EL (cell line): ENCODE results near the gene PCNX3.
A peak's percentile ranks its signal among the peaks of the same experiment; 100 is the strongest.

Source experiments
- DNase-seq: peaks from one replicate; pipeline ENCODE4 v3.0.0-alpha.2; 2016

The PCNX3 gene

GRCh38 chr11:65580756-65581155 is 34.8 kb upstream of the PCNX3 start:
- no peak for DNase-seq

DNA sequence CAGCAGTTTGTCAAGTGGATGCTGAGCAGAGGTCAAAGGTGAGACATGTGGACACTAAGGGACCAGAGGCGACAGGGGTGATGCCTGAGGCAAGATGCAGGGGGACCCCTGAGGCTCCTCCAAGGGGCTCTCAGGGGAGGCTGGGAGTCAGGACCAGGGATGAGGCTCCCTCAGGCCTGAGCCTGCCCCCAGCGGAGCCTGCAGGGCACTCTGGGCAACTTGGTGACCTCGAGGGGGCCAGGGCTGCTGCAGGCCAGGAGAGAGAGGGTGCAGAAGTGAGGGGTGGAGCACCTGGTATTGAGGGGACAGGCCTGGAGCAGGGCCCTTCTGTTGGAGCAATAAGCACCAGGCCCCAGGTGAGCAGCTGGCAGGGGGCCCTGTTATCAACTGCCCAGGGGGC is 33.6 kb upstream of the PCNX3 start:
- no peak for DNase-seq

GRCh38 chr11:65583589-65583988 is 32.0 kb upstream of the PCNX3 start:
- no peak for DNase-seq

- DNase-seq = no peak
These were observed 31.5 kb upstream of the PCNX3 start for GRCh38 chr11:65584106-65584505.

DNA sequence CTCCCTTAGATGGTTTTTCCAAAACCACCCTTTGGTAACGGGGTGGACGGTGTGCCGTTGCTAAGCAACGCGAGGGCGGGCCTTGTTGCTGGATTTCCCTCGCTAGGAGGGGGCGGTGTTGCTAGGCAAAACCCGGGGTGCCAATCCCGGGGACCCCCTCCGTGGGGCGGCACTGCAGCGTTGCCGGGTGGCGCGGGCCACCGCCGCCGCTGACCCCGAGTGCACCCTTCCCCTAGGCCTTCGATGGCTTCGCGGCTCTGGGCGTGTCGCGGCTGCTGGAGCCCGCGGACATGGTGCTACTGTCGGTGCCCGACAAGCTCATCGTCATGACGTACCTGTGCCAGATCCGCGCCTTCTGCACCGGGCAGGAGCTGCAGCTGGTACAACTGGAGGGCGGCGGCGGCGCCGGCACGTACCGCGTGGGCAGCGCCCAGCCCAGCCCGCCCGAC is 30.8 kb upstream of the PCNX3 start:
- DNase-seq = no peak

DNA sequence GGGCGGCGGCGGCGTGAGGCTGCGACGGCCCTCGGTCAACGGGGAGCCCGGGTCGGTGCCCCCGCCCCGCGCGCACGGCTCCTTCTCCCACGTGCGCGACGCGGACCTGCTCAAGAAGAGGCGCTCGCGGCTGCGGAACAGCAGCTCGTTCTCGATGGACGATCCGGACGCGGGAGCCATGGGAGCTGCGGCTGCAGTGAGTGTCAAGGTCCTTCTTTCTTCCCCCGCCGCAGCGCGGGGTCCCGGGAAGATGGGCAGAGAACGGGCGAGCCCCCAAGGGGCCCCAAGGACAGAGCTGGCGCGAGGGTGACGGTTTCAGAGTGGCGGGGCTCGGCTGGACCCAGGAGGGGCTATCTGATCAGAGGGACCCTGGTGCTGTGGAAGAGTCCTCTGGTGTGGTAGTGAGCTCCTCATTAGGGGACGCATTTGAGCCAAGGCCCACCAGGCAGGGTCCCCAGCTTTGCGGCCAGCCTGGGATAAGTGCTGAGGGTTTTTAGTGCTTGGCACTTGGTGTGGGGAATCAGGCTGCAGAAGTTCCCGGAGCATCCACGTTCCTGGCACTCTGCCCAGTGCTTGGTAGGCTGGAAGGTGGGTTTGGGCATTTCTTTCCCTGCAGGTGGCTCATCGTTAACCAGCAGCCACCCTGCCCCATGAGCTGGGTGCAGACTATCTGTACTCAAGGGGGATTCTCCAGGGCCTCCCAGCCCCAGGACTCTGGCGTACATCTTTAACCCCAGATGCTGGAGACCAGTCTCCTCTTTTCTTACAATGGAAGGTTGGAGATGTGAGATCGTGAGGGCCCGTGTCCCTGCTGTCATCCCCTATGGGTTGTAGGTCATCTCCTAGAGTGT is 30.0 kb upstream of the PCNX3 start:
- no peak for DNase-seq

DNA sequence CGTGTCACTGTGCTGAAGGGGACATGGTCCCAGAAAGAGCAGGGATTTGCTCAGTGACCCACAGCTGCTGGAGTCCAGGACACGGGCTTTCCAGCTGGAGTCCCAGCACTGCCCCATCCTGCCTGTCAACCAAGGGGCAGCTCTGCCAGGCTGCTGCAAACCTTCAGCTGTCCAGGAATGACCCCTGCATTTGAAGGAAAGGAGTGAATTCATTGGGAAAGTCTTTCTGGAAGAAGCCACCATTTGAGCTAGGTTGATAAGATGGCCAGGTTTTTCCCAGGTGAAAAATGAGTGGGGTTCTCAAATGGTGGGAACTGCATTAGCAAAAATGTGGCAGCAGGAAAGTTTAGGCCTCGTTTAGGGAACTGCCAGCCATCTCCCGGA is 29.3 kb upstream of the PCNX3 start:
- no peak for DNase-seq

DNA sequence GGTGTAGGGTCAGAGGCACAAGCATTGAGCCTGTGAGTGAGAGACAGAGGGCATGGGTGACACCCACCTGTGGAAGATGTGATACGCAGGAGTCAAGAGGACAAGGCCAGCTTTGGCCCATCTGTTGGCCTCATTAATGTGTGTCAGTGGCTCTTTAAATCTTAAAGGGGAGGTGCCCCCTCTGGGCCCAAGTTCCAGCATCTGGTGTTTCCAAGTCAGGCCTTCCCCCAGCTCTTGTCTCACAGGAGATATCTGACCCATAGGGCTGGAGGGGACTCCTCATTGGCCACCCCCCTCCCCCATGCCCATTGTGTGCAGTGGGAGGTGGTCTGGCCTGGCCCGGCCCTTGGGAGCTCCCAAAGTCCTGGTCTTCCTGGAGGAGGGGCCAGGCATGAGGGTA is 28.9 kb upstream of the PCNX3 start:
- peak; percentile 44 for DNase-seq

- DNase-seq = peak; percentile 57
These were observed 27.1 kb upstream of the PCNX3 start for GRCh38 chr11:65588199-65589054.

- no peak for DNase-seq
These were observed 25.9 kb upstream of the PCNX3 start for GRCh38 chr11:65589444-65590239.

DNA sequence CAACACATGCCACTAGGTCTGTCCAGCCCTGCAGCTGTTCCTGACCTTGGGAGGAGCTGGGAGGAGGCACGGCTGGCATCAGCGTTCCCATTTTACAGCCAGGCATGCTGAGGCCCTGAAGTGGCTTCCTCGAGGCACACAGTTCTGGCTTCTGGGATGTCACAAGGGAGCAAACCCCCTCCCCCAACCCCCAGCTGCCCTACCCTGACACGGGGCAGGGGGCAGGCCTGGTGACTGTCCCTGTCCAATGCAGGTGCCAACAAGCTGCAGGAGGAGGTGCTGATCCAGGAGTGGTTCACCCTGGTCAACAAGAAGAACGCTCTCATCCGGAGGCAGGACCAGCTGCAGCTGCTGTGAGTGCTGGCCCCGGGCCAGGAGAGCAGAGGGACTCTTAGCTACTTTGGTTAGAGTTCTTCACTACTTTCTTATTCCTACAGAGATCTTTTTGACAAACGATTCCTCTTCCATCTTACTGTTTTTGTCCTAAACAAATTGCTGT is 25.3 kb upstream of the PCNX3 start:
- DNase-seq = no peak

DNA sequence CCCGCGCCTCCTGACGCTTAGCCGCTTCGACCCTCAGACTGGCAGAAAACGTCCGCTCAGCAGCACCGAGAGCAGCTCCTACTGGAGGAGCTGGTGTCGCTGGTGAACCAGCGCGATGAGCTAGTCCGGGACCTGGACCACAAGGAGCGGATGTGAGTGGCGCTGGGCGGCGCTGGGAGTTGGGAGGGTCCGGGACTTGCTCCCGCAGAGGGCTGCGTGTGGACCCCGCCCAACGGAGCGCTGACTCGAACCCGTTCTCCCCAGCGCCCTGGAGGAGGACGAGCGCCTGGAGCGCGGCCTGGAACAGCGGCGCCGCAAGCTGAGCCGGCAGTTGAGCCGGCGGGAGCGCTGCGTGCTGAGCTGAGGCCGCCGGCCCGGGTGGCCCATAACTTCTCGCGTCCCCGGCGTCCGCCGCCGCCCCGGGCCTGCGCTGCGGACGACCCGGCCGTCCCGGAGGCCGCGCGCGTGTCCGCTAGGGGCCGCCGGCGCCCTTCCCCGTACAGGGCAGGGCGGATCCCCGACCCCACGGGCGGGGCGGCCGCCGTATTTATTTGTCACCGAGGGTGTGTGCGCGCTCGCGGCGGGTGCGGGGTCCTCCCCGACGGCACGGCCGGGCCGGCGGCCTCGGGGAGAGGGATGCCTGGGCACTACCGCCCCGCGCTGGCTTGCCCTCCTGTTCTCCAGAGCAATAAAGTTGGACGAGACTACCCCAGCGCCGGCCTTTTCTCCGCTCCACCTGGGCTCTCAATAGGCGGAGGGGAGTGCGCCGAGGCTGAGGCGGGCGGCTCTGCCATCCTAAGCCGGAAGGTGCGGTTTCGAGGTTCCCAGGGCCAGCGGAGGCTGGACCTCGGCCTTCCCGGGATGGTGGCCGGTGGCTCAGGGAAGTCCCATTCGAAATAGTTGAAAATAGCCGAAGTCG is 23.4 kb upstream of the PCNX3 start:
- no peak for DNase-seq

GRCh38 chr11:65592858-65593517 is 22.6 kb upstream of the PCNX3 start:
- DNase-seq = no peak

DNA sequence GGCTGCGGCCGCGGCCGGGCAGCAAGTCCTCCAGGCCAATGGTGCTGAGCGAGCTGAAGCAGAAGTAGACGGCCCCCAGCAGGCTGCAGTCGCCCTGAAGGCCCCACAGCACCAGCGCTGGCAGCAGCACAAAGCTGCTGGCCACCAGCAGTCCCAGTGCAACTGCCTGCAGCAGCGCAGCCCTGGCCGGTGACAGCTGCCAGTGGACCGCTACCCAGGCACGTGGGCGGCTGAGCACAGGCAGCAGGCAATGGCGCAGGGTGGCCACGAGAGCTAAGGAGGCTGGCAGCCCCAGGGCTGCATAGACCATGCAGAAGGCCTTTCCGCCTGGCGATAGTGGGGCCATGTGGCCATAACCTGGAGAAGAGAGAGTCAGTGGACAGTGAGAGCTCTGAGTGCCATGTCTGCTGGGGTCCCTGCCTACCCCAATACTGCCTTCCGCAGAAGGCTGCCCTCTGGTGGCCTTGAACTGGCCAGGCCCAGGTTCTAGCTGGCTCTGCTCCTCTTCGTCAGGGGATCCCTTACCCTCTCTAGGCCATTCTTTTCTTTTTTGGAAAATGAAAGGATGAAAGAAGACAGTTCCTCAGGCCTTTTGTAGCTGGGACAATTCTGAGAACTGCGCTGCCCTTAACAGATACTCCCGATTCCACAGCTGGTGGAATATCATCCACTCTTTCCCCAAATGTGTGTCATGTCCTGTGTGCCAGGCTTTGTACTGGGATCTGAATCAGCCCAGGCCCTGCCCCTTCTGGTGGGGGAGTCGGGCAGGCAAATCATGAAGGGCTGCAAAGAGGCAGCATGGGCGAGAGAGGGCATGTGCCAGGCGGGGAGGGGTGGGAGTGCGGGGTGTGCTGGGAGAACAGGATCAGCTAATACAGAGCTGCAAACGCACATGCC is 21.8 kb upstream of the PCNX3 start:
- no peak for DNase-seq

DNA sequence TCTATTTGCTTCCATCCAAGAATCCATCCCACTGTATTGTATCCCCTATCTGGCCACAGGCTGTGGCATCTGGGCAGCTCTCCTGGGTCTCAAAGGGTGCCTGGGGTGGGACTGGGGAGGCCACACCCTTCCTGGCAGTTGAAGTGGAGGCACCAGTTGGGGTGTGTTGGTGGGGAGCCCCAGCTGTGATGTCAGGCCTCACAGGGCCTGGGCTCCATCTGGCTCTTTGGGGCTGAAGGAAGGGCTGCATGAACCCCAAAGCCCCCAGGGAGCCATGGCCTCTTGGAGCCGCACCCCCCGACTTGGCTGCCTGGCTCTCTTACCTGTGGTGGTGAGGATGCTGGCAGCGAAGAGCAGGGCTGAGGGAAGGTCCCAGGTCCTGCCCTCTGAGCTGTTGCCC is 20.4 kb upstream of the PCNX3 start:
- no peak for DNase-seq

DNA sequence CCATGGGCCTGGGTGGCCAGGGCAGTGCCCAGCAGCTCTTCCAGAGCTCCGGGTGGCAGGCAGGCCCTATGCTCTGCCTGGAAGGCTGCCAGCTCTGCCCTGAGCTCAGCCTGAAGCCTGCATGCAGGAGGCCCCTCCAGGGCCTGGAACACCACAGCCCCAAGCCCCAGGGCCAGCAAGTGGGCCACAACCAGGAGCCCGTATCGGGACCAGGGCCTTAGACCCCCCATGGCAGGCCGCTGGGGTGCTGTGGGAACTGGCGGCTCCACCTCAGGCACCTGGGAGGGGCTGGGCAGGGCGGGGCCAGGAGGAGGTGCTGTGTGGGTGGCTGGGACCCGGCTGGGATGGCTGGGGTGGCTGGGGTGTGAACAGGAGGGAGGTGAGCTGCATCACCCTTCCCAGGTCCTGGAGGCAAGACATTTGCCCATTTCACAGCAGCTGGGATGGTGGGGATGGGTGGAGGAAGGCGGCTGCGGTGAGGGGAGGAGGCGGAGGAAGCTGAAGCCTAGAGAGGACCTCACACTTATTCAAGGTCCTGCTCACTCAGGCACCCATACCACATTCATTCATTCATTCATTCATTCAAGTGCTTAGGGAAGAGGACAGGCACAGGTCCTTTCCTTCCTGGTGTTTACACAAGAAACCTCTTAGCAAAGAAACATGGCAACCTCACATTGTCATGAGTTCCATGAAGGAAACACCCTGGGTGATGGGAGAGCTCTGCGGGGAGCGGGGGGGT is 19.9 kb upstream of the PCNX3 start, which contains the start of gene KCNK7:
Gene KCNK7, minus strand, starts transcription at position 258 of the 739 bp plus-strand sequence. Its CDS starts 28 bp downstream, at position 230.
- no peak for DNase-seq

- DNase-seq = no peak
These were observed 19.1 kb upstream of the PCNX3 start for GRCh38 chr11:65596520-65596919.

- no peak for DNase-seq
These were observed 17.3 kb upstream of the PCNX3 start for GRCh38 chr11:65598258-65598699.
